ENCODE data around the gene WWOX. TPM values are rescaled to one million over a fixed set of nuclear protein-coding genes. Genes with fewer than 3 reads are reported as not detected.

Gene WWOX
- total RNA-seq, 1 donor from 2014 or later, result 34.9 TPM

GRCh38 chr16:78274771-78275170 is 175.3 kb downstream of the WWOX start:
- Histone ChIP-seq H3K27me3 (ENCODE audit: control insufficient read depth, insufficient read depth, low read length) (no peaks in the 10 kb centered on the region), H3K4me3 (ENCODE audit: low read depth, low read length) (no peak overlapping the region), H3K36me3 (ENCODE audit: control insufficient read depth, insufficient read depth, low read length) (no peaks in the 10 kb centered on the region)
- no peak for TF ChIP-seq CTCF (IDR thresholded peaks at IDR 0.05; ENCODE audit: insufficient read depth, low read length, poor library complexity, severe bottlenecking)
- DNase-seq (ENCODE audit: low read depth), result no peak

DNA sequence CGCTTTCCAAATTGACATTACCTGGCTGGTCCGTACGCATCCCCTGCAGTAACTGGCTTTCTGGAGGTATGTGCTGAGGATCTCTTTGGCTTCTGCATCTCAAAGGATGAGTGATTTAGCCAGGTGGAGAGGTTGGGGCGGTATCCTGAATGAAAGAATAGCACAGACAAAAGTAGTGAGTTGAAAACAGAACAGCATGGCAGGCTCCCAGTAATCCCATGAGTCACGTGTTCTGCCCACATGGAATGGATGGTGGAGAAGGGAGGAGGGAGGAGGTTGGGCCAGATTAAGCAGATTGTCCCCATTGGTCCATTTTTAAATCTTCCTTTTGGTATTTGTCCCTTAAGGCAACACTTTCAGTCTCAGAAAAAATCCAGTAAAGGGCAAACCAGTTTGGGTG is 176.0 kb downstream of the WWOX start:
- Histone ChIP-seq H3K4me3 (ENCODE audit: low read depth, low read length) (no peak overlapping the region), H3K27me3 (ENCODE audit: control insufficient read depth, insufficient read depth, low read length) (no peaks in the 10 kb centered on the region), H3K36me3 (ENCODE audit: control insufficient read depth, insufficient read depth, low read length) (no peaks in the 10 kb centered on the region)
- DNase-seq (ENCODE audit: low read depth), result no peak
- TF ChIP-seq CTCF (IDR thresholded peaks at IDR 0.05; ENCODE audit: insufficient read depth, low read length, poor library complexity, severe bottlenecking), result no peak

GRCh38 chr16:78277321-78278055 is 178.0 kb downstream of the WWOX start:
- H3K27me3 ChIP-seq (ENCODE audit: control insufficient read depth, insufficient read depth, low read length), result no peaks in the 10 kb centered on the region

GRCh38 chr16:78278056-78278450 is 178.6 kb downstream of the WWOX start:
- TF ChIP-seq CTCF (IDR thresholded peaks at IDR 0.05; ENCODE audit: insufficient read depth, low read length, poor library complexity, severe bottlenecking), result no peak
- Histone ChIP-seq H3K4me3 (ENCODE audit: low read depth, low read length) (no peak overlapping the region), H3K36me3 (ENCODE audit: control insufficient read depth, insufficient read depth, low read length) (no peaks in the 10 kb centered on the region), H3K27me3 (ENCODE audit: control insufficient read depth, insufficient read depth, low read length) (no peaks in the 10 kb centered on the region)
- no peak for DNase-seq (ENCODE audit: low read depth)

More at GRCh38 chr16:78277321-78278055, 178.0 kb downstream of the WWOX start:
- H3K4me3 ChIP-seq (ENCODE audit: low read depth, low read length), result no peak overlapping the region
- DNase-seq (ENCODE audit: low read depth), result no peak
- H3K36me3 ChIP-seq (ENCODE audit: control insufficient read depth, insufficient read depth, low read length), result no peaks in the 10 kb centered on the region
- no peak for TF ChIP-seq CTCF (IDR thresholded peaks at IDR 0.05; ENCODE audit: insufficient read depth, low read length, poor library complexity, severe bottlenecking)

DNA sequence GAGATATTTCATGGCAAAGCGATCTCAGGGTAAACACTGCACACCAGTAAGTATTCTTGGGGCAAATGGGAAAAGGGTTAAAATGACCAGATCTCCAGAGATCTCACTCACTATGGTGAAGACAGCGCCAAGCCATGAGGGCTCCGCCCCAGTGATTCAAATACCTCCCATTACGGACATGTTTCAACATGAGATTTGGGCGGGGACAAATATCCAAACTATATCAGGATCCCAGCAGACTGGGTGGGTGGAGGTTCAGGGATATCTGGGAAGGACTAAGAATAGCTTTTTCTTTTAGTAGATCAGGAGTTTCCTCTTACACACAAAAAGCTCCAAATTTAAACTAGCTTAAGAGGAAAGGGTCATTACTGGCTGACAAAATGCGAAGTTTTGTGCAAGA is 181.7 kb downstream of the WWOX start:
- TF ChIP-seq CTCF (IDR thresholded peaks at IDR 0.05; ENCODE audit: insufficient read depth, low read length, poor library complexity, severe bottlenecking), result no peak
- Histone ChIP-seq H3K36me3 (ENCODE audit: control insufficient read depth, insufficient read depth, low read length) (no peaks in the 10 kb centered on the region), H3K27me3 (ENCODE audit: control insufficient read depth, insufficient read depth, low read length) (no peaks in the 10 kb centered on the region), H3K4me3 (ENCODE audit: low read depth, low read length) (no peak overlapping the region)
- no peak for DNase-seq (ENCODE audit: low read depth)

All from kidney epithelial cell (primary cell).